Measurements from ENCODE around the gene TMSB15C.

- TF ChIP-seq EZH2 (IDR thresholded peaks at IDR 0.05; ENCODE audit: insufficient read depth, poor library complexity, severe bottlenecking) (no peak), EZH2phosphoT487 (IDR thresholded peaks at IDR 0.05; ENCODE audit: insufficient read depth, low read depth) (no peak)
Measured at GRCh38 chrX:104112326-104112951, 36.4 kb upstream of the TMSB15C start, which contains the start of gene ZCCHC18.
